Liver (tissue), 3 donors: ENCODE data around the gene IGHMBP2.

ENCODE experiments used
- CTCF ChIP-seq: fragments of 150-350 bp; IDR thresholded peaks from 2 replicates; pipeline ENCODE4 v1.5.1; 2017; ENCODE audit warnings: improper control_type of control experiment, low read depth, low read length; ENCODE audit not compliant: missing input control
- EGR1 ChIP-seq, 2 donors: IDR thresholded peaks; 2 replicates each; pipeline ENCODE4 v1.6.1; 2016 to 2018; ENCODE audit warnings: antibody characterized with exemption in 2 of 2, low read depth in 2 of 2
- GABPA ChIP-seq, 2 donors: IDR thresholded peaks in 1 of 2; conservative IDR thresholded peaks in 1 of 2; 2 replicates each; pipeline ENCODE4 v1.6.1; 2016; ENCODE audit warnings: antibody characterized with exemption in 2 of 2, mild to moderate bottlenecking in 1 of 2, moderate library complexity in 1 of 2
- JUND ChIP-seq, 2 donors: IDR thresholded peaks; 2 replicates each; pipeline ENCODE4 v1.6.1; 2016; ENCODE audit warnings: antibody characterized with exemption in 2 of 2
- MAX ChIP-seq: IDR thresholded peaks from 2 replicates; pipeline ENCODE4 v1.6.1; 2016; ENCODE audit warnings: antibody characterized with exemption
- RAD21 ChIP-seq, 2 donors: IDR thresholded peaks; 2 replicates each; pipeline ENCODE4 v1.6.1; 2016; ENCODE audit warnings: antibody characterized with exemption in 2 of 2, mild to moderate bottlenecking in 2 of 2
- REST ChIP-seq: IDR thresholded peaks from 2 replicates; pipeline ENCODE4 v1.6.1; 2016; ENCODE audit warnings: antibody characterized with exemption, mild to moderate bottlenecking
- SP1 ChIP-seq: IDR thresholded peaks from 2 replicates; pipeline ENCODE4 v1.6.1; 2018; ENCODE audit warnings: antibody characterized with exemption, mild to moderate bottlenecking
- TAF1 ChIP-seq: conservative IDR thresholded peaks from 2 replicates; pipeline ENCODE4 v1.6.1; 2016; ENCODE audit warnings: antibody characterized with exemption, mild to moderate bottlenecking
- YY1 ChIP-seq: IDR thresholded peaks from 2 replicates; pipeline ENCODE4 v1.6.1; 2016; ENCODE audit warnings: antibody characterized with exemption, mild to moderate bottlenecking
- ZBTB33 ChIP-seq: IDR thresholded peaks from 2 replicates; pipeline ENCODE4 v1.6.1; 2016; ENCODE audit warnings: antibody characterized with exemption
- donor health status: healthy.
- donor health status: healthy.

GRCh38 chr11:68855205-68855981, 48.3 kb upstream of the IGHMBP2 start:
- TF ChIP-seq TAF1 (no peak), CTCF (no peak), RAD21 (IDR thresholded peaks at IDR 0.05) (peak in 1 of 2 donors; percentile 25), REST (no peak), GABPA (IDR thresholded peaks at IDR 0.05 in 1 of 2, conservative IDR thresholded peaks at IDR 0.05 in 1 of 2) (no peak), MAX (no peak), SP1 (no peak), EGR1 (IDR thresholded peaks at IDR 0.05; ENCODE audit: low read depth in 2 of 2) (no peak), YY1 (no peak), ZBTB33 (no peak), JUND (IDR thresholded peaks at IDR 0.05) (no peak)
